Activated naive CD8-positive, alpha-beta T cell treated with anti-CD3 and anti-CD28 coated beads for 36 hours (primary cell): ENCODE measurements around the gene MKNK2. TPM values are rescaled to one million over a fixed set of nuclear protein-coding genes. Genes with fewer than 3 reads are reported as not detected.
"Not testable (repeated sequence)": the region's sequence is repeated elsewhere in the genome, so short reads cannot be mapped to it uniquely, and the experiment has no call there.

Experiments
- DNase-seq: peaks from one replicate; pipeline ENCODE4 v3.0.0; 2021
- H3K27ac Mint-ChIP-seq: one replicate; pipeline ENCODE4 v1.8.0; 2022; ENCODE audit warnings: mild to moderate bottlenecking, moderate library complexity, mixed read lengths
- H3K27me3 Mint-ChIP-seq: one replicate; pipeline ENCODE4 v1.8.0; 2022; ENCODE audit warnings: mild to moderate bottlenecking, mixed read lengths
- H3K36me3 Mint-ChIP-seq: one replicate; pipeline ENCODE4 v1.8.0; 2021; ENCODE audit warnings: mild to moderate bottlenecking, mixed read lengths
- H3K4me1 Mint-ChIP-seq: one replicate; pipeline ENCODE4 v1.8.0; 2021; ENCODE audit warnings: mixed read lengths
- H3K4me3 Mint-ChIP-seq: one replicate; pipeline ENCODE4 v1.8.0; 2022; ENCODE audit warnings: mild to moderate bottlenecking, moderate library complexity, mixed read lengths
- H3K9me3 Mint-ChIP-seq: one replicate; pipeline ENCODE4 v1.8.0; 2022; ENCODE audit warnings: mixed read lengths
- total RNA-seq, 2 experiments: library from RNA; stranded (reverse); gene quantifications; one replicate each; pipeline ENCODE4 v1.2.3, GENCODE V29; 2021

MKNK2 gene
- total RNA-seq, 2 experiments from 2014 or later, result 230 to 232 TPM

DNA sequence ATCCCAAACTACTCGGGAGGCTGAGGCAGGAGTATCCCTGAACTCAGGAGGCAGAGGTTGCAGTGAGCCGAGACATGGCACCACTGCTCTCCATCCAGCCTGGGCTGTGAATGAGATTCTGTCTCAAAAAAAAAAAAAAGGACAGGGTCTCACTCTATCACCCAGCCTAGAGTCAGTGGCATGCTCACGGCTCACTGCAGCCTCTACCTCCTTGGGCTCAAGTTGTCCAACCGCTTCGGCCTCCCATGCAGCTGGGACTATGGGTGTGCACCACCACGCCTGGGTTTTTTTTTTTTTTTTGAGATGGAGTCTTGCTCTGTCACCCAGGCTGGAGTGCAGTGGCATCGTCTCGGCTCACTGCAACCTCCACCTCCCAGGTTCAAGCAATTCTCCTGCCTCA lies 14.6 kb downstream of the MKNK2 start:
- Mint-ChIP-seq H3K27ac (no peak overlapping the region), H3K4me3 (no peak overlapping the region), H3K27me3 (no peaks in the 10 kb centered on the region), H3K9me3 (no peaks in the 10 kb centered on the region), H3K4me1 (peaks cover 27% of the 10 kb centered on the region), H3K36me3 (peaks cover 12% of the 10 kb centered on the region)
- no peak for DNase-seq

DNA sequence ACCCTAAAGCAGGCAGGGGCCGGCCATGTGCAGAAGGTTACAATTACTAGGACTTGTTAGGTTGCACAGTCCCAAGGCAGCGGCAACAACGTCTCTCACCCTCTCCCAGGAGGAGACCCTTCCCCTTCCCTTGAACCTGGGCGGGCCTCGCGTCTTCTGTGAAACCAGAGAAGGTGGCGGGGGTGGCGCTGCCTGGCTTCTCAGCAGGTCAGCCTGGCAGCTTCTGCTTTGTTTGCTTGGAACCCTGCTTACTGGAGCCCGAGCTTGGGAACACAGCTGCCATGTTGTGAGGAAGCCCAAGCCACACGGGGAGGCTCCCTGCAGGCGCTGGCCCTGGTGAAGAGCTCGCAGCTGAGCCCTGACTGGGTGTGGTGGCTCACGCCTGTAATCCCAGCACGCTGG lies 15.5 kb downstream of the MKNK2 start:
- Mint-ChIP-seq H3K4me3 (no peak overlapping the region), H3K36me3 (peaks cover 6% of the 10 kb centered on the region), H3K9me3 (no peaks in the 10 kb centered on the region), H3K27me3 (no peaks in the 10 kb centered on the region), H3K4me1 (peaks cover 27% of the 10 kb centered on the region), H3K27ac (no peak overlapping the region)
- DNase-seq, result no peak

DNA sequence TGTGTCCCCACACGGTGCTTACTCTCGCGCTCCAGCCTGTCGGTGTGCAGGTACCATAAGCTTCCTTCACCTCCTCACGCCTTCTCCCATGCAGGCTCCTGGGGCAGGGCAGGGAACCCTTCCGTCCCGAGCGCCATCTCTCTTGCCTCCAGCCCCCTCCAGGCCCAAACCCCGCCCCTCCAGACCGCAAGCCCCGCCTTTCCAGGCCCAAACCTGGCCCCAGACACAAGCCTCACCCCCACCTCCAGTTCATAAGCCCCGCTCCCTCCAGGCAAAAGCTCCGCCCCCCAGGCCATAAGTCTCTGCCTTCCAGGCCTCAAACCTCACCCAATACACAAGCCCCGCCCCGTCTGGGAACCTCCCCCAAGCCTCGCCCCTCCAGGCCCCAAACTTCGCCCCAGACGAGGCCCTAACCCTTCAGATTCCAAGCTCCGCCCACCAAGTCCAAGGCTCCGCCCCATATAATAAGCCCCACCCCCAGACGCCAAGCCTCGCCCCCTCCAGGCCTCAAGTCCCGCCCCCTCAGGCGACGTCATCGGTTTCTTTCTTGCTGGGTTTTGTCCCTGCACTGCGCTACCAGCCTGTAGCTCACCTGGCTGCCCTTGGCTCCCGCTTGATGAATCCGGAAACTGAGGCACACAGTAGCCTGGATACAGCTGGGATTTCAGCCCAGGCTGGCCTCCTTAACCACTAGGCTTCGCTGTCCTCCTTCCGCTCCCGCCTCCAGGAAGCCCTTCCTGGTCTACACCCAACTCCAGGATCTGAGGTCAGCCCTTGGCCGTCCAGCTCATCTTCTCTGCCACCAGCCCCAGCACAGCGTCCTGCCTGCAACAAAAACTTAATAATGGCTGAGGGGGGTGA lies 16.1 kb downstream of the MKNK2 start:
- Mint-ChIP-seq H3K27me3 (no peaks in the 10 kb centered on the region), H3K4me3 (no peak overlapping the region), H3K4me1 (peaks cover 27% of the 10 kb centered on the region), H3K9me3 (no peaks in the 10 kb centered on the region), H3K27ac (no peak overlapping the region), H3K36me3 (peaks cover 6% of the 10 kb centered on the region)
- peak; percentile 72 for DNase-seq

DNA sequence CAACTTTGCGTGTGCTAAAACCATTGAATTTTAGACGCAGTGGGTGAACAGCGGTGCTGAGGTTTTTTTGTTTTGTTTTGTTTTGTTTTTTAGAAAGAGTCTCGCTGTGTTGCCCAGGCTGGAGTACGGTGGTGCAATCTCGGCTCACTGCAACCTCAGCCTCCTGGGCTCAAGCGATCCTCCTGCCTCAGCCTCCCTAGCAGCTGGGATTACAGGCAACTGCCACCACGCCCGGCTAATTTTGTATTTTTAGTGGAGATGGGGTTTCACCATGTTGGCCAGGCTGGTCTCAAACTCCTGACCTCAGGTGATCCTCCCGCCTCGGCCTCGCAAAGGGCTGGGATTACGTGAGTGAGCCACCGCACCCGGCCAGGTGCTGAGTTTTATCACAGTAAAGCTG lies 16.8 kb downstream of the MKNK2 start:
- not testable (repeated sequence) for H3K9me3 Mint-ChIP-seq, H3K27ac Mint-ChIP-seq, DNase-seq, H3K36me3 Mint-ChIP-seq, H3K27me3 Mint-ChIP-seq, H3K4me3 Mint-ChIP-seq
- peaks cover 27% of the 10 kb centered on the region for H3K4me1 Mint-ChIP-seq

DNA sequence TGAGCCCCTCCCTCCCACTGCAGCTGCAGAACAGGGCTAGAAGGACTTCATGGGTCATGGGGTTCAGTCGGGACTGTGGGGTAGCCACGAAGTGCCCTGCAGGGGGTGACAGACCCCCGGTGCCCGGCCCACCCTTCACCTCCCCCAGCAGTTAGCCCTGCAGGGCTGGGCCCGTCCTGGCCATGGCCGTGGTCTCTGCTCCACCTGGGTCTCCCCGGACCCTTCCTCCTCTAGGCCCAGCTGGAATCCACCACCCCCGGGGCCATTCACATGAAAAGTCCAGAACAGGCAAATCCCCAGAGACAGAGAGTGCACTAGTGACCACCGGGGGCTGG lies 17.3 kb downstream of the MKNK2 start:
- peaks cover 6% of the 10 kb centered on the region for H3K36me3 Mint-ChIP-seq
- no peak overlapping the region for H3K27ac Mint-ChIP-seq
- no peaks in the 10 kb centered on the region for H3K9me3 Mint-ChIP-seq
- DNase-seq, result no peak
- no peaks in the 10 kb centered on the region for H3K27me3 Mint-ChIP-seq
- H3K4me1 Mint-ChIP-seq, result peaks cover 27% of the 10 kb centered on the region
- no peak overlapping the region for H3K4me3 Mint-ChIP-seq

DNA sequence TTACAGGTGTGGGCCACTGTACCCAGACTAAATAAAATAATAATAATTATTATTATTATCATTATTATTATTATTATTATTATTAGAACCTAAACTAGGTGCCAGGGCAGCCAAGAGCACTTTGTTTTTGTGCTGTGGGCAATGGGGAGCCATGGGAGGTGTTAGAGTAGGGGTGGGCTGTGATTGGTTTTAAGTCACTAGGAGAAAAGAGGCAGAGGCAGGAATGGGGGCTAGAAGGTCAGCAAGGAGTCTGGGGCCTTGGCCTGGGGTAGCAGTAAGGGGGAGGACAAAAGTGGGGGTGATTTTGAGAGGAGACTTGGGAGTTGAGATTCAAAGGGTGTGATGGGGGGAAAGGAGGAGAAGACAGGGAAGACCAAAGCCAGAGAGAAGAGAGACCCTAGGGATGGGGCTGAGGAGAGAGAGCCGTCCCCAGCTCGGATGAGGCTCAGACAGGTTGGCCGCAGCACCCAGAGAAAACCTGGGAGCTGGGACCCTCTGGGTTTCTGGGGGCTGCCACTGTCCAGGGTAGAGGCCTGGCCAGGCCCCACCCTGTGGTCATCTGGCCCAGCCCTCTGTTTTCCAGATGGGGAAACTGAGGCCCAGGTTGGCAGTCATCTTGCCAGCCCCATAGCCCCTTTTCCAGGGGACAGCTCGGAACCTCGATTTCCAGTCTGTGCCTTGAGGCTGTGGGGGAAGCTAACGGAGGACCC lies 17.8 kb downstream of the MKNK2 start:
- Mint-ChIP-seq H3K4me1 (peaks cover 27% of the 10 kb centered on the region), H3K27ac (no peak overlapping the region), H3K36me3 (peaks cover 6% of the 10 kb centered on the region), H3K27me3 (no peaks in the 10 kb centered on the region), H3K9me3 (no peaks in the 10 kb centered on the region), H3K4me3 (no peak overlapping the region)
- no peak for DNase-seq

DNA sequence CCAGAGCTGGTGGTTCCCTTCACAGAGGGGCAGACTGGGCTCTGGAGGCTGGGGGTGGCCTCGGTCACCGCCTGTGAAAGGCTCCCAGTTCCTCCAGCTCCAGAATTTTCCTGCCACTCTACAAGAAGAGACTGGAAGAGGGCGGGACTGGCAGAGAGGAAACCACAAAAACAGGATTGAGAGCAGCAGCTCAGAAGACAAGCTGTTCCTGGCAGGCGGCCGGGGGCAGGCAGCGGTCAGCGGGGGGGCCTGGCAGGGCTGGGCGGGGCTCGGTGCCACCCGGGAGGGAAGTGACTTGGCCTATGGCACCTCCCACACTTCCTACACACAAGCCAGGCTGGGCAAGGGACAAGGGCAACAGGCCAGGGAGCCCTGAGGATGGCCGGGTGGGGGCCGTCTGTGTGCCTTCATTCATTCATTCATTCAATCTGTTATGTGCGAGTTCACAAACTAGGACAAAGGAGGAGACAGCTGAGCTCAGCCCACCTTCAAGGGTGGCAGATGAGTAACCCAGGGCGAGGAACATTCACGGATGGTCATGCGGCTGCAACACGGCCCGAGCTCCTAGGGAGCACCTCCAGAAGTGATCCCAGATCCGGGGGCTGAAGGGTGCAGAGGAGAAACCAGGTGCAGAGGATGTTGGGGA lies 18.6 kb downstream of the MKNK2 start:
- H3K36me3 Mint-ChIP-seq, result no peaks in the 10 kb centered on the region
- H3K4me1 Mint-ChIP-seq, result peaks cover 25% of the 10 kb centered on the region
- H3K9me3 Mint-ChIP-seq, result no peaks in the 10 kb centered on the region
- peak; percentile 38 for DNase-seq
- H3K27ac Mint-ChIP-seq, result peak overlapping the region; percentile 86
- H3K4me3 Mint-ChIP-seq, result peak overlapping the region; percentile 69
- H3K27me3 Mint-ChIP-seq, result no peaks in the 10 kb centered on the region

DNA sequence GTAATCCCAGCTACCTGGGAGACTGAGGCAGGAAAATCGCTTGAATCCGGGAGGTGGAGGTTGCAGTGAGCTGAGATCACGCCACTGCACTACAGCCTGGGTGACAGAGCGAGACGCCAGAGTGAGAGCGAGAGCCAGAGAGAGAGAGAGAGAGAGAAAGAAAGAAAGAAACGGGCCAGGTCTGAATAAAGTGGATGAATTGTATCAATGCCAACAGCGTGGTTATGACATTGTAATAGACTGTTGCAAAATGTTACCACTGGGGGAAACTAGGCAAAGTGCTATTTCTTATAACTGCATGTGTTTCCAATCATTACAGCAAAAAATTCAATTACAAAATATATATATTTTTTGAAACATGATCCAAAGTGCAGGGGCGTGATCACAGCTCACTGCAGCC lies 23.7 kb downstream of the MKNK2 start:
- H3K4me1 Mint-ChIP-seq, result peaks cover 9% of the 10 kb centered on the region
- no peaks in the 10 kb centered on the region for H3K27me3 Mint-ChIP-seq
- no peak for DNase-seq
- no peak overlapping the region for H3K27ac Mint-ChIP-seq
- H3K36me3 Mint-ChIP-seq, result peaks cover 5% of the 10 kb centered on the region
- H3K4me3 Mint-ChIP-seq, result no peak overlapping the region
- peaks cover 7% of the 10 kb centered on the region for H3K9me3 Mint-ChIP-seq

DNA sequence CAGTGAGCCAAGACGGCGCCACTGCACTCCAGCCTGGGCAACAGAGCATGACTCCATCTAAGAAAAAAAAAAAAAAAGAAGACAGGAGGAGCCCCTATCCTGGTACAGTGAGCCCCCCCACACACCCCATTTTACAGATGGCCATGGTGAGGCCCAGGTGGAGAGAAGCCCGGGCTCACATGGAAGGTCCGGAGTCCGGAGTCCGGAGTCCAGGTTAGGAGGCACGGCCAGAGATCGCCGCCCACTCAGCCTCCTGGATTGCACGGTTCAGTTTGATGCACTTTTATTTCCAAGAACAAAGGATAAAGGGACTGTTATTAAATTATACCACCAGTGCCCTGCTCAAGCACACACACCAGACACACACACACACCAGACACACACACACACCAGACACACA lies 24.3 kb downstream of the MKNK2 start:
- Mint-ChIP-seq H3K36me3 (peaks cover 5% of the 10 kb centered on the region), H3K4me1 (peaks cover 3% of the 10 kb centered on the region), H3K27ac (no peak overlapping the region), H3K9me3 (peaks cover 7% of the 10 kb centered on the region), H3K27me3 (no peaks in the 10 kb centered on the region), H3K4me3 (no peak overlapping the region)
- DNase-seq, result no peak

DNA sequence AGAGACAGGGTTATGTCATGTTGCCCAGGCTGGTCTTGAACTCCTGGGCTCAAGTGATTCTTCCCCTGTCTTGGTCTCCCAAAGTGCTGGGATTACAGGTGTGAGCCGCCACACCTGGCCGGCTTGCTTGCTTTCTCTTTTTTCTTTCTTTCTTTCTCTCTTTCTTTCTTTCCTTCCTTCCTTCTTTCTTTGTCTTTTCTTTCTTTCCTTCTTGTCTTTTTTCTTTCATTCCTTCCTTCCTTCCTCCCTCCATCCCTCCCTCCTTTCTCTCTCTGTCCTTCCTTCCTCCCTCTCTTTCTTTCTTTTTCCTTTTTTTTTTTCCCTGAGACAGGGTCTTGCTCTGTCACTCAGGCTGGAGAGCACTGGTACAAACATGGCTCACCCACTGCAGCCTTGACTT lies 28.8 kb downstream of the MKNK2 start:
- no peaks in the 10 kb centered on the region for H3K4me1 Mint-ChIP-seq
- no peak for DNase-seq
- H3K27me3 Mint-ChIP-seq, result no peaks in the 10 kb centered on the region
- H3K27ac Mint-ChIP-seq, result no peak overlapping the region
- H3K4me3 Mint-ChIP-seq, result no peak overlapping the region
- H3K36me3 Mint-ChIP-seq, result peaks cover 5% of the 10 kb centered on the region
- peaks cover 7% of the 10 kb centered on the region for H3K9me3 Mint-ChIP-seq

DNA sequence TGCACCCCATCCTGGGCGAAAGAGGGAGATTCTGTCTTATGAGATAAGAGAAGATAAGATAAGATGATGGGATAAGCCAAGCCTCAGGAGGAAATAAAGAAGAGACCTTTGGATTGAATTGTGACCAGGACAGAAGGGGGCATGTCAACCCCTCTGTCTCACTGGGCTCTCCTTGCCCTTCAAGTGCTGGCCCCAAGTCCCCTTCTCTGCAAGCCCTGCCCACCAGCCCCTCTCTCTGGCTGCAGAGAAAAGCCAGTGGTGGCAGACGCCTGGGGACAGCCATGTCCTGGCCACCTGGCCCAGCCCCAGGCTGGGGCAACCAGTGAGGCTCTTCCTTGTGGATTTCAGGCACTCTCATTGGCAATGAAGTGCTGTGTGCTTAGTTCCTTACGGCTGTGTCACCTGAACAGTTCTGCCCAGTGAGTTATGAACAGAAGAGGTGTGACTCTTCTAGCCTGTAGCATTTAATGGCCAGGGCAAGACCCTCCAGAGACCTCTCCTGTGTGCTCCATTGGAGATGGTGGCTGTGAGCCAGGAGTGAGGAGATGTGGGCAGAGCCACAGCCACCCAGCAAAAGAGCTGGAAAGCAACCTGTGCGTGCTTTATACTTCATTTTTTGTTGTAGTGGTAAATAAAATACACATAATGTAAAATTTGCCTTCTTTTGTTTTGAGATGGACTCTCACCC lies 29.4 kb downstream of the MKNK2 start:
- Mint-ChIP-seq H3K9me3 (peaks cover 7% of the 10 kb centered on the region), H3K4me3 (no peak overlapping the region), H3K27me3 (no peaks in the 10 kb centered on the region), H3K4me1 (peaks cover 2% of the 10 kb centered on the region), H3K36me3 (peaks cover 5% of the 10 kb centered on the region), H3K27ac (no peak overlapping the region)
- no peak for DNase-seq

DNA sequence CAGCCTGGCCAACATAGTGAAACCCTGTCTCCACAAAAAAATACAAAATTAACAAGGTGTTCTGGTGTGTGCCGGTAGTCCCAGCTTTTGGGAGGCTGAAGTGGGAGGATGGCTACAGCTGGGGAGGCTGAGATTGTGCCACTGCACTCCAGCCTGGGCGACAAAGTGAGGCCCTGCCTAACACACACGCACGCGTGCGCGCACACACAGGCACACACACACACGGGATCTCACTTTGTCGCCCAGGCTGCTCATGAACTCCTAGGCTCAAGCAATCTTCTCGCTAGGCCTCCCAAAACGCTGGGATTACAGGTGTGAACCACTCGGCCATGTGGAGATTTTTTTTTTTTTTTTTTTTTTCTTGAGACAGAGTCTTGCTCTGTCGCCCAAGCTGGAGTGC lies 32.3 kb downstream of the MKNK2 start:
- Mint-ChIP-seq H3K9me3 (no peaks in the 10 kb centered on the region), H3K36me3 (no peaks in the 10 kb centered on the region), H3K4me1 (peaks cover 5% of the 10 kb centered on the region), H3K27ac (no peak overlapping the region), H3K27me3 (no peaks in the 10 kb centered on the region), H3K4me3 (no peak overlapping the region)
- DNase-seq, result no peak

DNA sequence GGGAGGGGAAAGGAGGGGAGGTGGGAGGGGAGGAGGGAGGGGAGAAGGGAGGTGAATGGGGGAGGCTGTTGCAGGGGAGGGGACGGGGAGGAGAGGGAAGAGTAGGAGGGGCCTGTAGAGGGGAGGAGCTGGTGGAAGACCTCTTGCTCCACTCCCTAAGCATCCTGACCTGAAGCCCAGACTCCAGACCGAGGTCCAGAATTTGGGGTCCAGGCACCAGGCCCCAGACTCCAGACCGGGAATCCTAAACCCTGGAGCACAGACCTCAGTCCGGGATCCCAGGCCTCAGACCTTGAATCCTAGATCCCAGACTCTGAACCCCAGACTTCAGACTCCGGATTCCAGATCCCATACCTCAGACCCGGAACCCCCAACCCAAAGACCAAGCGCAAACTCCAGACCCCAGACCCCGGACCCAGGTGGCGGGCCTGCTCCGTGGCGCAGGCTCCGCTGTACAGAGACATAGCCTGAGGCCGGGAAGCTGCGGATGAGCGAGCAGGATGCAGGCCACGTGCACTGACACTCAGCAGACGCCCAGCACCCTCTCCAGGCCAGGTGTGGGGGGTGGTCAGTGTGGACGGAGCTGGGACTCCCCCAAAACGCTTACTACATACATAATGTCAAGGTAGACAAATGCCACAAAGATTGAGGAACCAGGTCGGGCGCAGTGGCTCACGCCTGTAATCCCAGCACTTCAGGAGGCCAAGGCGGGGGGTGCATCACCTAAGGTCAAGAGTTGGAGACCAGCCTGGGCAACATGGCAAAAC lies 34.8 kb downstream of the MKNK2 start:
- Mint-ChIP-seq H3K4me1 (peaks cover 7% of the 10 kb centered on the region), H3K36me3 (peaks cover 9% of the 10 kb centered on the region), H3K4me3 (peak overlapping the region; percentile 70), H3K27me3 (no peaks in the 10 kb centered on the region), H3K27ac (no peak overlapping the region), H3K9me3 (no peaks in the 10 kb centered on the region)
- peak; percentile 39 for DNase-seq

DNA sequence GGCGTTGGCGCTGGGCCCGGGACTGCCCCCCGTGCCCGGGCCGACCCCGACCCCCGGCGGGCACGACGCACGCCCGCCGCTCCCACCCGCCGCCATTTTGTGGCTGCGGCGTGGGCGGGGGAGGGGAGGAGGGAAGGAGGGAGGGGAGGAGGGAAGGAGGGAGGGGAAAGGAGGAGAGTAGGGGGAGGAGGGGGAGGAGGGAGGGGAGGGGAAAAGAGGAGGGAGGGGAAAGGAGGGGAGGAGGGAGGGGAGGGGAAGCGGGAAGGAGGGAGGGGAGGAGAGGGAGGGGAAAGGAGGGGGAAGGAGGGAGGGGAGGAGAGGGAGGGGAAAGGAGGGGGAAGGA lies 35.5 kb downstream of the MKNK2 start, which contains the start of gene BTBD2:
BTBD2 (minus strand) TSS at position 107 of the 343 bp plus-strand sequence; CDS start at position 96, 11 bp downstream.
- H3K9me3 Mint-ChIP-seq, result no peaks in the 10 kb centered on the region
- H3K27me3 Mint-ChIP-seq, result no peaks in the 10 kb centered on the region
- peak; percentile 45 for DNase-seq
- peak within 1 kb of the TSS; percentile 42 for H3K27ac Mint-ChIP-seq
- H3K36me3 Mint-ChIP-seq, result peaks cover 9% of the 10 kb centered on the region
- H3K4me3 Mint-ChIP-seq, result peak within 1 kb of the TSS; percentile 76
- peaks cover 7% of the 10 kb centered on the region for H3K4me1 Mint-ChIP-seq
